ENCODE measurements around the gene DPM2.

Gene DPM2

DNA sequence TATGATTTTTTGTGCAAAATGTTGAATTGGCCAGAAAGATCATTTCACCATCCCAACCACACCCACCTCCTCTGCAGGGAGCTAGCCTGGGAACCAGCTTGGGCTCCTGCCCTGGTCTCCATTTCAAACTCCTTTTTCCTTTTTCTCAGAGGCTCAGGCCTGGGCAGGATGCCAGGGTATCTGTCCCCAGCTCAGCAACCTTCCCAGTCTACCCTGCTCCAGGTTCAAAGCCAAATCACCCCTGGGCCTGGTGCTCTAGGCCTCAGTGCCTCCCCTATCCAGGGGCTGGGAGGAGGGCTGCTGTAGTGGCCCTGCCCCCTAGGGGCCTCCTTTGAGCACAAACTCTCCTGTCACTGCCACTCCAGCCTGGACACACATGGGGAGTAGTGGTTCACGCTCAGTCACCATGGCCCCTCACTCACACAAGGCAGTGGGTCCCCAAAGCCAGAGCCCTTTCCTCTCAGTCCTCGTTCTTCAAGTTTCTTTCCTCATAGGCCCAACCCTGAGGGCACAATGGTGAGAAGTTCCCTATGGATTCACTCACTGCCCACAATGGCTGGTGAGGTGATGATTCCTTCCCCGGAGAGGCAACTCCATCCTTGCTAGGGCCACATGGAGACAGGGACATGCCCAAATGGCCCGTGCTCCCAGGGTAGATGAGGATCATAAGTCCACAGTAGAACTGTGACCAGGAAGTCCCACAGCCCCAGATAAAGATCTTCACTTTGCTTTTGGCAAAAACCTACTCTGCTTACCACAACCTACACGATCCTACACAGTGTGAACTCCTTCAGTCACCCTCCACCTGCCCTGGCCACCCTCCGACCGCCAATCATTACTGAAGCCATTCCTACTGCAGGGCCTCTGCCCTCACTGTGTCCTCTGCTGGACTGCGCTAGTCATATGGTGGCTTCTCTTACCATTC, 19.2 kb downstream of the DPM2 start:
- DNase-seq (ENCODE audit: low read depth): peak; percentile 67

DNA sequence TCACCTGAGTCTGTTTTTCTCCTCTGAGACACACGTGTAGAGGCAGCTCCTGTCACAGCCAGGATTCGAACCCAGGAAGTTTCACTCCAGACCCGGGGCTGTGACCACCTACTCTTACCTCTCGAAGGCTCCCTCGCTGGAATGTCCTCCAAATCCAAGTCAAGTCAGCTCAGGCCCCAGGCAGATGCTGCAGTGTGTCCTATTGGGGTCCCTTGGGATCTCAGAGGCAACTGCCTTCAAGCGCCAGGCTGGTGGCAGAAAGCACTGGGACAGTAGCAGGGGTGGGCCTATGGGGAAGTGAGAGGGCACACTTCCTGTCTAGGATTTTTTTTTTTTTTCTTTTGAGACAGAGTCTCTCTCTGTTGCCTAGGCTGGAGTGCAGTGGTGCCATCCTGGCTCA, 20.1 kb downstream of the DPM2 start:
- DNase-seq (ENCODE audit: low read depth): no peak

DNA sequence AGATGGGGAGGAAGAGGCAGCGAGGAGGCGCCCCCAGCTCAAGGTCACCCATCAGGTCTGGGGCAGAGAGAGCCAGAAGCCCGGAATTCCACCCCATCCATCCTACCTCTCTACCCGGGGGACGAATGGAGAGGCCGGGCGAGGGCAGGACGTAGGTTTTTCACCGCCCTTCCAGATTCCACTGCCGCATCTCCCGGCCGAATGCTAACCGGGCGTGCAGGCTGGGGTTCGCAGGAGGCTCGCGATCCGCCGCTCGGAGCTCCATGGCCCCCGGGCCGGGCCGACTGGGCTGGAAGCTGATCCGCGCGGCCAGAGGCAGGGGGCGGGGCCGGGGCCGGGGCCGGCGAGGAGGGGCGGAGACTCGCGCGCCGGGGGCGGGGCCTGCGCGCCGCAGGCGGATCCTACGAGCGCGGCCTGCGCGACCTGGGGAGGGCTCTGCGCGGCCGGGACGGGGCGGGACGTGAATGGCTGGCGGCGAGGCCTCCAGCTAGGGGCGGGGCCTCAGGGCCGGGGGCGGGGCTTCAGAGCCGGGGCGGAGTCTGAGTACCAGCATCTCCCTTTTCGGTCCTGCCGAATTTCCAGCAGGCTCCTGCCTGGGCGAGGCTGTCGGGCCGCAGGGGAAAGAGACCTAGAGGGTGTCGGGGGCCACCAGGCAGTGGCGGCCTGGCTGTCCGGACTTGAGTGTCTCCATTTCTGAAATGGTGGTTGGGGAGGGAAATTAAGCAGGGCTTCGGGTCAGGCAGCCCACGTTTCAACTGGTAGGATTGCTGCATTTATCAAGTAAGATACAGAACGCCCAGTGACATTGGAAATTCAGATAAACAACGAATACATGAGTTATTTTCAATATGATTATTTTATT, 20.7 kb downstream of the DPM2 start, which contains the start of gene ST6GALNAC4:
Gene ST6GALNAC4, minus strand, starts transcription at position 322 of the 862 bp plus-strand sequence. CDS start 622 bp downstream, outside the sequence.
- DNase-seq (ENCODE audit: low read depth): peak; percentile 91

DNA sequence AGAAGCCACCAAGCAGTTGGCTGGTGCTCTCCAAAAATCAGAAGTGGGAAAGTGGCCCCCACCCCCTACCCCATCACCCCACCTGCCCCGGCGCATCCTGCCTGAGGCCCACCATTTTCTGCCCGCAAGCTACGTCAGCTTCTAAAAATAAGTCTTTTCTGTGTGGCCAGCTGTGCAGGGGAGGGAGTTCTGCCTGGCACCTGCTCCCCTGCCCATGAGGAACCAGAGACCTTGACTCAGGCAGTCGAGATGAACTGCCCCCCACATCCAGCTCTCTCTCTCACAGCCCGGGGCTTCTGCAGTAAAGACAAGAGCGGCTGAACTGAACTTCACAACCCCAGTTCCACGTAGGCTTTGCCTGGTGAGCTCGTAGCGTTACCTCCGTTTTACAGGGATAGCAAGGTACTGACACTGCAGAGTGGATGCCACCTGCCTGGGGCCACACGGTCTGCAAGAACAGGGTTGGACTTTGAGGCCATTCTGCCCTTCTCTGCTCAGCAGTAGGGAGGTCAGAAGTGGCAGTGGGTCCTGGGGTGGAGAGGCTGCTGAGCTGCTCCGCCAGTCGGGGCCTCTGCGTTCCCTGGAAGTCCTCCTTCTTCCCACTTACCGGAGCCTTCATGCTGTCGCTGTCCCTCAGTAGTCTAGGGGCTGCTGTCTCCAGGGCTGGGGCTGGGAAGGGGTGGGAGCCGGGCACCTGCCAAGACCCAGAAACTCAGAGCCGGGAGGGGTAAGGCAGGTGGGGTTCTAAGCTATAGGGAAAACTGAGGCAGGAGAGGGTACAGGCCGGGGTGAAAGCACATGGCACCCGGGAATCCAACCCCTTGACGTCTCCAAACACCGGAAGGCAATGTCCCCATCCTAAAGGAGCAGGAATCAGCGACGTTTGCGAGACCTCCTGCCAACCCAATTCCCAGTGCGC, 21.6 kb downstream of the DPM2 start:
- no peak for DNase-seq (ENCODE audit: low read depth)

DNA sequence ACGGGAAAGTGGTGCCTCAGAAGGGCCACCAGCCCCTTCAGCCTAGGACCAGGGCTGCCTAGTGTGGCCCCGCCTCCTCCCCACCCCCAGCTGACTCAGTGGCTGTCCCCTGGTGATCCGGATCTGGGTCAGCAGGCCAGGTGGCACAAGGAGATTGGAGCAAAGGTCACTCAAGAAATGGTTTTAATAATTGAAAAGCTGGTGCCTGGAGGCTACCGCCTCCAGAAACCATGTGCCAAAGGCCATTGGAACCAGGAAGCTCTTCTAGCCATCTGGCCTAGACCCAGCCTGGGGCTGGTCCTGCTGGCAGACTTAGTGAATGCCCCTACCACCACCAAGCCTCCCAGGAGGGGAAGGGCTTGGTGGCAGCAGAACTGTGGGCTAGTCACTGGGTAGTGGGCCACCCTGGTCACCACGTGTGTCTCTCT, 22.3 kb downstream of the DPM2 start:
- DNase-seq (ENCODE audit: low read depth): no peak

GRCh38 chr9:127913682-127914081, 24.0 kb downstream of the DPM2 start:
- DNase-seq (ENCODE audit: low read depth): no peak

DNA sequence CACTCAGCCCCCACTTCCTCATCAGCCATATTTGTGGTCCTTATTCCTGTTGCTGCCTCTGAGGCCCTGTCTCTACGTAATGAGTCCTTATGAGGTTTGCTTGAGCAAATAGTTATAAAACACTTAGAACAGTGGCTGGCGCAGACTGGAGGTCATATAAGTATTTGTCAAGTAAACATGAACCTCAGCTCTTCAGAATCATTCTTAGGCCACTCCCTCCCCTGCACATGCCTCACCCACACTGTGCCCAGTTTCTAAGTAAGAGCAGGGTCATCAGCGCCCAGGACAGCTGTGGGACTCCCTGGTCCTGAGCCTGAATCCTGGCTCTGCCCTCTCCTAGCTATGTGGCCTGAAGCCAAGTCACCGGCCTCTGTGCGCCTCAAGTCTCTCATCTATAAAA, 24.8 kb downstream of the DPM2 start:
- no peak for DNase-seq (ENCODE audit: low read depth)

- DNase-seq (ENCODE audit: low read depth): no peak
Observed at GRCh38 chr9:127912296-127912695, 25.4 kb downstream of the DPM2 start.

GRCh38 chr9:127910613-127911205, 26.9 kb downstream of the DPM2 start:
- DNase-seq (ENCODE audit: low read depth): peak; percentile 55

DNA sequence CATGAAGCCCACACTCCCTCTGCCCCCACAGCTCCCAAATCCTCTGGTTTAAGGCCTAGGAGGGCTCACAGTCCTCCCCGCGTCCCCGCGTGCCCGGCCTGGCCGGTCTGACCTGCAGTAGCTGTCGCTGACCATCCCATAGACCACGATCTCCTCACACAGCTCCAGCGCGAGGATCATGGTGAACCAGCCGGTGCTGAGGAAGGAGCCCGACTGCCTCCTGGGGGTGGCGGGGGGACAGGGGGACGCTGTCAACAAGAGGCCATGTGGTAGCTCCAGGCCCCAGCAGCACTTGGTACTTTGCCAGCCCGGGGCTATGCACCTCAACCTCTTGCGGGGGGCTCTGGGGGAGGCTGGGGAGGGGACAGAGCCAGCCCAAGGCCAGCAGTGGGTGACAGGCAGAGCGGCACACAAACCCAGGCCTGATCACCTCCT, 27.8 kb downstream of the DPM2 start:
- no peak for DNase-seq (ENCODE audit: low read depth)

DNA sequence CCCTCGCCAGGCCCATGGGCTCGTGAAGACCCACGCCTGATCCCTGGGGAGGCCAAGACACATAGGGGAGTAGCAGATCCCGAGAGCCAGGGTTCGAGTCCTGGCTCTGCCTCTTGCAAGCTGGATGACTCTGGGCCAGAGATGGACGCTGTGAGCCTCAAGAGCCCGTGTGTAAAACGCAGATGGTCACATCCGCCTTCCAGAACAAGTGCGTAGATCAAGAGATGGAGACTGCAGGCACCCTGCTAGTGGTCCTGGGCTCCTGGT, 29.1 kb downstream of the DPM2 start:
- DNase-seq (ENCODE audit: low read depth): no peak

- no peak for DNase-seq (ENCODE audit: low read depth)
Observed at GRCh38 chr9:127907867-127908659, 29.6 kb downstream of the DPM2 start.

DNA sequence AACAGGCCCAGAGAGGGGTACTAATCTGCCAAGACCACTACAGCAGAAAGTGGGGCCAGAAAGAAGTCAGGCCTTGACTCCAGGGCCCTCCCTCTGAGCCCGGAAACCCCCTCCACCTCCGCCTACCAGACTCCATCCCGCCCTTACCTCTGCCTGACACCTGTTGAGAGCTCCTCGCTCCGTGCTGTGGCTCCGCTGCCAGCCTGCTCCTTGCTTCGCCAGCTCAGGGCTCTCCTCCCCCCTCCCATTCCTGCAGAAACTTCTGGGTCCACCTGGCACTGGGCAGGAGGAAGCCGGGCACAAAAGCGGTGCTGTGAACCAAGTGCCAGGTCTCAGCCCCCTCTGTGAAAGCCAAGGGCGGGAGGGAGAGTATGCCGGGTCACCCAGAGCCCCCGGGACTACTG, 31.9 kb downstream of the DPM2 start:
- no peak for DNase-seq (ENCODE audit: low read depth)

DNA sequence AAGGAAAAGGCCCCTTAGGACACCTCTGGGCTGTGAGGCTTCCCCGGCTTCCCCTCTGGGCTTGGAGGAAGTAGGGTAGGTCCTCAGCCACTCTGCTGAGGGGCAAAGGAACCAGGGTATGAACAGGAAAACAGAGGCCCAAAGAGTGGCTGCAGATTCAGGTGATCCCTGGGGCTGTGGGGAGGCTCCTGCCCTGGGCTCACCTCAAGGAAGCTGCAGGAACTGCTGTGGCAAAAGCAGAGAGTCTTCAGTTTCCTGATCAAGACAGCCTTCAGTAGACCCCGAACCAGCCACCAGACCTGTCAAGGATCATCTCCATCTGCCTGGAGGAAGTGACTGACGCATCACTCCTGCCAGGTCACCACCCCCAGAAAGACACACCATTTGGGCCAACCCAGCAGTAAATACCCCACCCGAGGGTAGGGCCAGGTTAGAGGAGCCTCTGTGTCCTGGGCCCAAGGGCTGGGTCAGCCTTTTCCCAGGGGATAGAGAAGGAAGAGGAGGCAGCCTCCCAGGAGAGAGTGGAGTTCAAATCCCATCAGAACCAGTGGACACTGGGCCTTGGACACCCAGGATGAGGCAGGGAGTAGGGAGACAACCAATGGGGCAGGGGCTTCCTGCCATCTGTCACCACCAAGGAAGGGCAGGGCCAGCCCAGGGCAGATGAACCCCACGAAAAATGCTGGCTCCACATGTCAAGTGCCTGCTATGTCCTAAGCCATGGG, 32.5 kb downstream of the DPM2 start:
- no peak for DNase-seq (ENCODE audit: low read depth)

GRCh38 chr9:127904561-127905003, 33.1 kb downstream of the DPM2 start:
- no peak for DNase-seq (ENCODE audit: low read depth)

DNA sequence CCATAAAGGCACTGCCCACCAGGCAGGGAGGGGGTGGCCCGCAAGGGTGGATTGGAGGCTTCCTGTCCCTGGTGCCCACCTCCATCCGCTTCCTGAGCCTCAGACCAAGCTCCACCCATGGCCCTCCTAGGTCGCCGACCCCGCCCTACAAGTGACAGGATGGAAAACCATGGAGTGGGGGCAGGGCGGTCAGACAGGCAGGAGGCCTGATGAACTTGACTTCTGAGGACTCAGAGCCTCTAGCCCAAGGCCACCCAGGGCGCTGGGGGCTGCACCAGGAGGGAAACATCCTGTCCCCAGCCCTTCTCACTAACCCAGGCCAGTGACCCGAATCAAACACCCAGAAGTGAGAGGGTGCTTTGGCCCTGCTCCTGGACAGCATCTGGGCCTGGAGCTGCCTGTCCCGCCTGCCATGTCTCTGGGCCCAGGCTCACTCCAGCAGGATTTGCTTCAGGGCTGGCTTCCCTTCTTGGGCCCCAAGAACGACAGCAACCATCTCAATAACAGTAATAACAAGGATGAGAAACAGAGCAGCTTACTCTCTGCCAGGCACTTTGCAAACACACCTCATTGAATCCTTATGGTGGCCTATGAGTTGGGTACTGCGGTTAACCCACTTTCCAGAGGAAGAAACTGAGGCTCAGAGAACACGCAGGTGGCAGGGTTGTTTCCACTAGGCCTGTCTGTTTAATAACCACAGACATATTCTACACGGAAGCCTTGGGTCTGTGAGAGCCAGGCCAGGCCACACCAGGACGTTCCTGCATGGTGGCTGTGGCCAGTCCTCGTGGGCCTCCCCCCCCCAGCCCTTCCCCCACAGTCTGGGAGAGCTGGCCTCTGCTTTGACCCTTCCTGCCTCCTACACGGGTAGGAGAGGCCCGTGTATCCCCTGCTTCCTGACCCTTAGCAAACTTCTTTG, 33.8 kb downstream of the DPM2 start:
- DNase-seq (ENCODE audit: low read depth): peak; percentile 51

GRCh38 chr9:127899128-127899943, 38.3 kb downstream of the DPM2 start, which contains the start of gene ST6GALNAC6:
Gene ST6GALNAC6 (minus strand): TSS chr9:127899603. CDS start chr9:127897981, 1,622 bp downstream.
- DNase-seq (ENCODE audit: low read depth): peak; percentile 77

Data from EH (cell line).